ENCODE measurements around the gene KCNN3.

The KCNN3 gene

DNA sequence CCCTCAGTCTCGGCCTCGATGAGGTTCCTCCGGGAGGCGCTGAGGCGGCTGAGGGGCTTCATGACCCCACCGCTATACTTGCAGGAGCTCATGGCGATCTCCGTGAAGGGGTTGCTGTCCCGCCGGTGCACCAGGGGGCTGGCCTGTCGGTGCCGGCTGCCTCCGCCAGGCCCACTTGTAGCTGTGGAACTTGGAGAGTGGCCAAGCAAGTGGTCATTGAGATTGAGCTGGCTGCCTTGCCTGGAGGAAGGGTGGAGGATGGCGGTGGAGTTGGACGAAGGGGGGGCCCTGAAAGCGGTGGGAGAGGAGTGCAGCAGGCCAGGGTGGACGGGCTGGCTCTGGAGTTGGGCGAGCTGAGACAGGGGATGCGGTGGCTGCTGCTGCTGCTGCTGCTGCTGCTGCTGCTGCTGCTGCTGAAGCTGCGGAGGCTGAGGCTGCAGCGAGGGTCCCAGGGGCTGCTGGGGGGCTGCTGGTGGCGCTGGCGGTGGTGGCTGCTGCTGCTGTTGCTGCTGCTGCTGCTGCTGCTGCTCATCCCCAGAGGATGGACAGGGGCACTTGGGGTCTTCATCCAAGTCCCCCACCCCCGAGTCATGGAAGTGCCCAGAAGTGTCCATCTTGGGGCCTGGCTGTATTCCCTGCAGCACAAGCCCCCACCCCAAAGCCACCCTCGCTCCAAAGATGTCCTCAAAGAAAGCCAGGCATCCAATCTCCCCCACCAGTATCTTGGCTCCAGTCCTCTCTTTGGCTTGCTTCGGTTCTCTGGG lies 548 bp downstream of the KCNN3 start:
- no peak overlapping the region for H3K9ac ChIP-seq (ENCODE audit: low read depth in 1 of 2, low read length in 2 of 2)
- no peaks in the 10 kb centered on the region for H3K36me3 ChIP-seq (ENCODE audit: control insufficient read depth in 2 of 2, insufficient read depth in 2 of 2, low read length in 2 of 2)
- no peak overlapping the region for H3K27ac ChIP-seq (ENCODE audit: low read depth in 2 of 2, low read length in 2 of 2)

DNA sequence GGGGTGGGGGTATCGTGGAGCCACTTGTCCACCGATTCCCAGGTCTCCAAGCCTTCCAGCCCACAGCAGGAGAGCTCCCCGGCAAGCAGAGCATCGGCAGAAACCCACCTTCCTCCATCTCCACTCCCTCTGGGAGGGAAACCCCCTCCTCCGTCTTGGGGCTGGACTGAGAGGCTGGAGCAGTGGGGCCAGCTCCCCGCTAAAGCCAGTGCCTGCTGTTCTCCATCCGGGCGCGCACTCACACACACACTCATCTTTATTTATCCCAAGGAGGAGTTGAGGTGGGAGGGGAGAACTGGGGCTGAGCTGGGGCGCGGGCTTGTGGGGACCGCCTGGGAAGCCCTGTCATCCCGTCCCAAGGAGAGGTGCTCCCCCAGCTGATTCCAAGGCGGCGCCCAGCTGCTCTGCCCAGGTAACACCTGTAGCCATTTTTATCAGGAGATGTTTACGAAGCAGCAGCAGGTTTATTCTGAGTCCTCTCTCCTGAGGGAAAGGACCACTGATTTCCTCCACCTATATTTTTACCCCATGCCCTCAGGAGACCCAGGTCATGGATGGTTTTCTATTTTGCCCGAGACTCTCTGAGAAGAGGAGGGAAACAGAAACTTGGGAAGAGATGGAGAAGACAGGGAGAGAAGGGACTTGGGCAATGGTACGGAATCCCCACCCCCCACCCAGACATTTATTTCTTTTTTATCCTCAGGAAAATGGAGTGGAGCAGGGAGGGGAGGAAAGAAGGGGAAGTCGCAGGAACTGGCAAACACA lies 2.1 kb downstream of the KCNN3 start:
- no peak overlapping the region for H3K9ac ChIP-seq (ENCODE audit: low read depth in 1 of 2, low read length in 2 of 2)
- H3K36me3 ChIP-seq (ENCODE audit: control insufficient read depth in 2 of 2, insufficient read depth in 2 of 2, low read length in 2 of 2): no peaks in the 10 kb centered on the region
- no peak overlapping the region for H3K27ac ChIP-seq (ENCODE audit: low read depth in 2 of 2, low read length in 2 of 2)
- H3K27me3 ChIP-seq (ENCODE audit: control insufficient read depth in 2 of 2, insufficient read depth in 2 of 2, low read length in 2 of 2): peaks cover 11 to 33% of the 10 kb centered on the region in 2 donors
- H3K9me3 ChIP-seq (ENCODE audit: control insufficient read depth in 2 of 2, low read length in 2 of 2): no peaks in the 10 kb centered on the region
- H3K4me3 ChIP-seq (ENCODE audit: low read length in 2 of 2): peak overlapping the region; percentile 42 to 56
- H3K4me1 ChIP-seq (ENCODE audit: control insufficient read depth in 2 of 2, insufficient read depth in 2 of 2, low read length in 2 of 2): no peaks in the 10 kb centered on the region

More for the DNA sequence above, 548 bp downstream of the KCNN3 start:
- peaks cover 11 to 29% of the 10 kb centered on the region in 2 donors for H3K27me3 ChIP-seq (ENCODE audit: control insufficient read depth in 2 of 2, insufficient read depth in 2 of 2, low read length in 2 of 2)
- peak overlapping the region; percentile 56 to 57 for H3K4me3 ChIP-seq (ENCODE audit: low read length in 2 of 2)
- H3K4me1 ChIP-seq (ENCODE audit: control insufficient read depth in 2 of 2, insufficient read depth in 2 of 2, low read length in 2 of 2): no peaks in the 10 kb centered on the region
- no peaks in the 10 kb centered on the region for H3K9me3 ChIP-seq (ENCODE audit: control insufficient read depth in 2 of 2, low read length in 2 of 2)

DNA sequence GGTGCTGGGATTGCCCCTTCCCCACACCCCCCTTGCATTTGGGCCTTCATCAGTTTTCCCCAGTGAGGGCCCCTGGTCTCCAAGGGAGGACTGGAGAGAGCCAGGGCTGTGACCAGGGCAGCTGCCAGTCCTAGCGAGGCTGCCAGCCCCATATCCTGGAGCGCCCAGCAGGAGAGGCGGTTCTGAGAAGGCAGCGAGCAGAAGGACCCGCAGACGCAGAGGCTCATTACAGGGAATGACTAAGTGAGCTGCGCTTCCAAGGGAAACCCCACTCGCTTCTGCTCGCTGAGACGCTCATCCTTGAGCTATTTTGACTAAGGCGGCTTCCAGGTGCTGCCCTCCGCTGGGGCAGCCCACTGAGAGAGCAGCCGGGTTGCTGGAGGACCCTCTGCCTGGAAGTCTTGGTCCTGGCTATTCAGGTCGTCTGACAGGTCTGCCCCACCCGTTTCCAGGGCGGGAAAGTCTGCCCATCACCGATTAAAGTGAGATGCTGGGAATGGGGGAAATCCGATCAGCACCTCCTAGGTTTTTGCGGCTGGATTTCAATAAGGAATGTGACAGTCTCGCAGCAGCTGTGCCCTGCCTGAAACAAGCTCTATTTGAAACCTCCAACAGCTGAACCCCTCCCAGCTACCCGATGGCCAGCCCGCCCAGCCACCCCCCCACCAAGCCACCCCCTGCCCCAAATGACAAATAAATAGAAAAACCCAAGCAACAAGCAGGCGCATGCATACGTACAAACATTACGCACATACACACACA lies 2.8 kb downstream of the KCNN3 start:
- H3K36me3 ChIP-seq (ENCODE audit: control insufficient read depth in 2 of 2, insufficient read depth in 2 of 2, low read length in 2 of 2): no peaks in the 10 kb centered on the region
- peaks cover 11 to 36% of the 10 kb centered on the region in 2 donors for H3K27me3 ChIP-seq (ENCODE audit: control insufficient read depth in 2 of 2, insufficient read depth in 2 of 2, low read length in 2 of 2)
- no peak overlapping the region for H3K27ac ChIP-seq (ENCODE audit: low read depth in 2 of 2, low read length in 2 of 2)
- no peaks in the 10 kb centered on the region for H3K4me1 ChIP-seq (ENCODE audit: control insufficient read depth in 2 of 2, insufficient read depth in 2 of 2, low read length in 2 of 2)
- H3K9me3 ChIP-seq (ENCODE audit: control insufficient read depth in 2 of 2, low read length in 2 of 2): no peaks in the 10 kb centered on the region
- peak overlapping the region in 1 of 2 donors; percentile 56 for H3K4me3 ChIP-seq (ENCODE audit: low read length in 2 of 2)
- H3K9ac ChIP-seq (ENCODE audit: low read depth in 1 of 2, low read length in 2 of 2): no peak overlapping the region

DNA sequence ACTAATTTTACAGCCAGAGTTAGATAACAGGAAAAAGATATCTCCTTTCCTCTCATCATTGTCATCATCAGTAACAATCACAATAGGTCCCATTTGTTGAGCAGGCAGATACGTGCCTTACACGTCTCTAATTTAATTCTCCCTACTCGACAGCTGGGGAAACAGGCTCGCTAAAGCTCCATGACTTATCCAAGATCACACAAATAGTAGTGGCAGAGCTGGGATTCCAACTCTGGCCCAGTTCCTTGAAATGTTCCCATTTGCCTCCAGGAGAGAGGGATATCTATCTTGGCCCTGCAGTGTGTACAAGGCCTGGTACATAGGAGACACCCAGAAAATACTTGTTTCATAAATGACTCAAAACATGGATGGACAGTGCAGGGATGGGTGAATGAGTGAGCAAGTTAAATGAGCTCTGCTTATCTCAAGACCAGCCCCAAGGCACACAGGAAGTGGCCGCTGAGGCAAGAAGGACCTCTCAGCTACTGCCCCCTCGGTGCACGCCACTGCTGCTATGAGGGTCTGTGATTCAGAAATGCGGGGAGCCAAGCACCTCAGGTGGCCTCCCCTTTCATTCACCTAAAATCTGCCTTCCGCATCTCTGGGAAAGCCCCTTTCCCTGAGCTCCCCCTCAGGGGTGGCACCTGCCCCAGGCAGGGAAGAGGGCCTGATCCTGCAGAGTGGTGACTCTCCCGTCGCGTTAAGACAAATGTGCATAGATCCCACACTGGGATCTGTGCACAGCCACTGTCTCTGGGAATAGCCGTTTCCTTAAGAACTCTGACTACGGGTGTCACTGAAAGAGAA lies 3.6 kb downstream of the KCNN3 start:
- Histone ChIP-seq H3K36me3 (ENCODE audit: control insufficient read depth in 2 of 2, insufficient read depth in 2 of 2, low read length in 2 of 2) (no peaks in the 10 kb centered on the region), H3K9ac (ENCODE audit: low read depth in 1 of 2, low read length in 2 of 2) (no peak overlapping the region), H3K9me3 (ENCODE audit: control insufficient read depth in 2 of 2, low read length in 2 of 2) (no peaks in the 10 kb centered on the region), H3K4me1 (ENCODE audit: control insufficient read depth in 2 of 2, insufficient read depth in 2 of 2, low read length in 2 of 2) (no peaks in the 10 kb centered on the region), H3K27me3 (ENCODE audit: control insufficient read depth in 2 of 2, insufficient read depth in 2 of 2, low read length in 2 of 2) (peaks cover 11 to 36% of the 10 kb centered on the region in 2 donors), H3K4me3 (ENCODE audit: low read length in 2 of 2) (no peak overlapping the region), H3K27ac (ENCODE audit: low read depth in 2 of 2, low read length in 2 of 2) (no peak overlapping the region)

DNA sequence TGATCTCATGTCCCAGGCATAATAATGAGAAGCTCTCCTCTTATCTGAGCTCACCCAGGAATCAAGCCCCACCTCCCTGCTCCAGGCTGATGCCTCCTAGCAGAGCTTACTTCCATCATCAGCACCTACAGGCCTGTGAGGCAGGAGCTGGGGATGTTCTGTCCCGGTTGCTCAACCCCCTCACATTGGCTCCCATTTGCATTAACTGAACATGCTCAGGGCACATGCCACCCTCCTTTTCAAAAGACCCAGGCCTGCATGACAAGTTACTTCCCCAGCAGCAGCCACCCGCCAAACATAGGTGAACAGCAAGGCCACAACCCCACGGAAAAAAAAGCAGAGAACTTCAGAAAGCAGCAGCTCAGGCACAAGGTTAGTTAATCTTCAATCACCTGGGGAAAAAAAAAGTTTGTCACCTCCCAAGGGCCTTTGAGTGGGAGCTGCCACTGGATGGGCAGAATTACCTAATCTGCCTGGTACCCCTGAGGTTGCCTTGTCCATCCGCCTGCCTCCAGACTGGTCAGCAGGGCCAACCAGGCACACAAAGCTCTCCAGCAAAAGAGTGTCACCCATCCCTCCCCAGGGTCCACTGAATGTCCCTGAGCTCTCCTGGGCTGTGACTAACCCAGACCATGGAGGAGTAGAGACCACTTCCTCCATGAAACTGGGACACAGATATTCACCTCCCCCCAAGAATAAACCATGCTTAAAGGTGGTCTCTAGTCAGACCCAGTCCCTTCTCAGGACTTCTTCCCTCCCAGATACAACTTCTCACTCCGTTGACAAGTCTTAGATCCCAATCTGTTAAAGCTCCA lies 4.4 kb downstream of the KCNN3 start:
- H3K4me1 ChIP-seq (ENCODE audit: control insufficient read depth in 2 of 2, insufficient read depth in 2 of 2, low read length in 2 of 2): no peaks in the 10 kb centered on the region
- H3K9ac ChIP-seq (ENCODE audit: low read depth in 1 of 2, low read length in 2 of 2): no peak overlapping the region

DNA sequence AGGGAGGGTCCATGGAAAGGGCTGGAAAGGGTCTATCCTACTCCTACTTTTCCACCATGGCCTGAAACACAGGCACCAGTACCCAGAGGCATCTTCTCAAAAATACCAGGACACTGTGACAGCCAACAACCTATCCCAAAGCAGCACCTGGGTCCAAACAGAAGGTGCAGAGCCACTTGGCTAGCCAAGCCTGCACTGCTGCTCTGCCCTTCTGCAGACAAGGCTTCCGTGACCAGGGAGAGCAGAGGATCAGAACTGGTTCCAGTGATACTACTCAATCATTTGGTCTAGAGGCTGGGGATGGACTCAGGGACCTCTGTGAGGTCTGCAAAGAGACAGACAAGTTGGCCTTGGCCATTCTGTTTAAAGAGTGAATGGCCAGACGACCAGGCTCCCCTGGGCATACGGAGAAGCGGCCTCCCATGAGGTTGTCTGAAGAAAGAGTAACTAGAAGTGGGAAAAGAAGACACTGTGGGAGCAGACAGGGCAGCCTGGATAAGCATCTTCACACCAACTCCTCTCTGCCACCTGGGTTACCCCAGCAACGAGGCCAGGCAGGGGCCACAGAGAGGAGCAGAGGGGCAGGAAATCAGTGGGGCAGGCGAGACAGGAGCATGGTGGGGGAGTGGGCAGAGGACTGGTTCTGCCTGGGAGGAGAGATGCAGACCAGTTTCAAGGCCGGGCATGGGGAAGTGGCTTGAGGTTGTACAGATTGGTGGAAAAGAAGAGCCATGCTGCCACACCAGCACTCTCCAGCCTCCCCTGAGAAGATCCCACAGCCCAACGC lies 5.7 kb downstream of the KCNN3 start:
- H3K36me3 ChIP-seq (ENCODE audit: control insufficient read depth in 2 of 2, insufficient read depth in 2 of 2, low read length in 2 of 2): no peaks in the 10 kb centered on the region
- H3K27me3 ChIP-seq (ENCODE audit: control insufficient read depth in 2 of 2, insufficient read depth in 2 of 2, low read length in 2 of 2): peaks cover 10 to 25% of the 10 kb centered on the region in 2 donors
- H3K27ac ChIP-seq (ENCODE audit: low read depth in 2 of 2, low read length in 2 of 2): no peak overlapping the region
- H3K4me3 ChIP-seq (ENCODE audit: low read length in 2 of 2): no peak overlapping the region
- no peak overlapping the region for H3K9ac ChIP-seq (ENCODE audit: low read depth in 1 of 2, low read length in 2 of 2)
- H3K9me3 ChIP-seq (ENCODE audit: control insufficient read depth in 2 of 2, low read length in 2 of 2): no peaks in the 10 kb centered on the region
- no peaks in the 10 kb centered on the region for H3K4me1 ChIP-seq (ENCODE audit: control insufficient read depth in 2 of 2, insufficient read depth in 2 of 2, low read length in 2 of 2)

More for the DNA sequence above, 4.4 kb downstream of the KCNN3 start:
- peaks cover 11 to 32% of the 10 kb centered on the region in 2 donors for H3K27me3 ChIP-seq (ENCODE audit: control insufficient read depth in 2 of 2, insufficient read depth in 2 of 2, low read length in 2 of 2)
- no peak overlapping the region for H3K27ac ChIP-seq (ENCODE audit: low read depth in 2 of 2, low read length in 2 of 2)
- H3K36me3 ChIP-seq (ENCODE audit: control insufficient read depth in 2 of 2, insufficient read depth in 2 of 2, low read length in 2 of 2): no peaks in the 10 kb centered on the region
- H3K4me3 ChIP-seq (ENCODE audit: low read length in 2 of 2): no peak overlapping the region
- H3K9me3 ChIP-seq (ENCODE audit: control insufficient read depth in 2 of 2, low read length in 2 of 2): no peaks in the 10 kb centered on the region

DNA sequence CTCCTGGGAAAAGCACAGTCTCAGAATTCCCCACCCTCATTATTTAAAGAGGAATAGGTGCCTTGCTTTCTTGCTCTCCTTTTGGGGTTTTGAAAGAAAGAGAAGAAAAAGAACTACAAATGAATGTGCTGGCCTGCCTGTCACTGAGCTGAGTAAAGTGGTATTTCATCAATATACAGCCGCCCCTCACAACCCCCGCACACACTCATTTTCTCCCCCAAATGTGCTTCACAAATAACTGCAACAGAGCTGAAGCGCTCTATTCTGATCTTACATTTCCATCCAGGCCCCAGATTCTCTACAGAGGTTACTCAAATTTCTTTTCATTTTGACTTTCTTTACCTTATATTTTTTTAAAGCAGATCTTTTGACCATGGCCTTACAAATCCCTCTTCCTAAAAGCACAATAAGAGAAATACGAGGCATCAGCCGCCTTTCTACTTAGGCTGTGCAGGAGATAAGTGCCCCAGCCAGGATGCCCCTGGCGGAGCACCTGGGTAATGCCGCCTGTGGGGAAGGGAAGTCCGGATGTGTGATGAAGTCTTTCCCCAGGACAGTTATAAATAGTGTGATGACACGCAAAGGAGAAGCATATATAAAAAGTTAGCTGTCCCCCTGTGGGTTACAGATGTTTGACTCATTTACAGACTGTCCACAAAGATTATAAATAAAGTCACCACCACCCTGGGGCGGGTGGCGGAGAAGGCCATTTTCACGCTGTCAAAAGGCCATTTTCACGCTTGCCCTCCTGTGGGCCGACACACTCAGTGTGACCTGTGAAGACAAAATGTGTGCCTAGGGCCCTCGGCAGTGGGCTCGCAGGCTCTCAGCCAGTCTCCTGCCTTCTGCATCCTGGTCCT lies 6.5 kb downstream of the KCNN3 start:
- H3K9ac ChIP-seq (ENCODE audit: low read depth in 1 of 2, low read length in 2 of 2): no peak overlapping the region
- no peak overlapping the region for H3K4me3 ChIP-seq (ENCODE audit: low read length in 2 of 2)
- no peak overlapping the region for H3K27ac ChIP-seq (ENCODE audit: low read depth in 2 of 2, low read length in 2 of 2)

DNA sequence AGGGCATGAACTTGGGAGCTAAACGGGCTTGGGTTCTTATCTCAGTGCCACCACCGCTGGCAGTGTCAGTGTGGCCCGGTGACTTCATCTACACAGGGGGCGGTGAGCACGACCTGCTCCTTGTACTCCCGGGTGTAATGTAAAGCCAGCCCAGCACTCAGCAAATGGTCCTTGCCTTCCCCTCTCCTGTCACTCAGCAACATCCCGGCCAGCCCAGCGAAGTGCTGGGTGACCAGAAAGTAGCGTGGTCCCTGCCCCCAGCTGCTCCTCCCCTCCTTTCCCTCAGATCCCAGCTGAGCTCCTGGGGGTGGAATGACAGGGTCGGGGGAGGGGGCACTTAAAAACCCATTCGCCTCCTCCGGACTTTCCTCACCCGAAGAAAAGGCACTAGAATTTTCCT lies 7.2 kb downstream of the KCNN3 start:
- Histone ChIP-seq H3K9me3 (ENCODE audit: control insufficient read depth in 2 of 2, low read length in 2 of 2) (no peaks in the 10 kb centered on the region), H3K36me3 (ENCODE audit: control insufficient read depth in 2 of 2, insufficient read depth in 2 of 2, low read length in 2 of 2) (no peaks in the 10 kb centered on the region), H3K27ac (ENCODE audit: low read depth in 2 of 2, low read length in 2 of 2) (no peak overlapping the region), H3K27me3 (ENCODE audit: control insufficient read depth in 2 of 2, insufficient read depth in 2 of 2, low read length in 2 of 2) (peaks cover 0 to 18% of the 10 kb centered on the region in 2 donors), H3K4me3 (ENCODE audit: low read length in 2 of 2) (no peak overlapping the region), H3K4me1 (ENCODE audit: control insufficient read depth in 2 of 2, insufficient read depth in 2 of 2, low read length in 2 of 2) (no peaks in the 10 kb centered on the region), H3K9ac (ENCODE audit: low read depth in 1 of 2, low read length in 2 of 2) (no peak overlapping the region)

More for the DNA sequence above, 6.5 kb downstream of the KCNN3 start:
- Histone ChIP-seq H3K4me1 (ENCODE audit: control insufficient read depth in 2 of 2, insufficient read depth in 2 of 2, low read length in 2 of 2) (no peaks in the 10 kb centered on the region), H3K27me3 (ENCODE audit: control insufficient read depth in 2 of 2, insufficient read depth in 2 of 2, low read length in 2 of 2) (peaks cover 2 to 24% of the 10 kb centered on the region in 2 donors), H3K9me3 (ENCODE audit: control insufficient read depth in 2 of 2, low read length in 2 of 2) (no peaks in the 10 kb centered on the region), H3K36me3 (ENCODE audit: control insufficient read depth in 2 of 2, insufficient read depth in 2 of 2, low read length in 2 of 2) (no peaks in the 10 kb centered on the region)
